DND-41 (cell line): ENCODE data around the gene SPSB3.

Experiments used
- ATAC-seq: fragments of 200-7000 bp; cut with Tn5 transposase; 3 replicates; pipeline ENCODE4 v1.9.1; 2021; ENCODE audit warnings: low read depth; ENCODE audit not compliant: insufficient read depth
- DNase-seq: peaks from one replicate; pipeline ENCODE4 v3.0.0-alpha.2; 2020
- H2AFZ ChIP-seq: 2 replicates; pipeline ENCODE4 v1.6.0; 2012; ENCODE audit warnings: low read depth, low read length
- H3K27ac ChIP-seq: 2 replicates; pipeline ENCODE4 v1.5.1; 2012; ENCODE audit warnings: low read length, inconsistent platforms
- H3K27me3 ChIP-seq: fragments of 200-600 bp; sonication (generic); 2 replicates; pipeline ENCODE4 v1.6.0; 2012; ENCODE audit warnings: low read length, mild to moderate bottlenecking, inconsistent platforms; ENCODE audit not compliant: insufficient read depth, poor library complexity
- H3K36me3 ChIP-seq: 2 replicates; pipeline ENCODE4 v1.5.1; 2012; ENCODE audit warnings: low read length, inconsistent platforms; ENCODE audit not compliant: insufficient read depth
- H3K4me1 ChIP-seq: 2 replicates; pipeline ENCODE4 v1.5.1; 2012; ENCODE audit warnings: mild to moderate bottlenecking, low read length; ENCODE audit not compliant: insufficient read depth
- H3K4me2 ChIP-seq: 2 replicates; pipeline ENCODE4 v1.6.0; 2012; ENCODE audit warnings: mild to moderate bottlenecking, moderate library complexity, low read length, inconsistent platforms; ENCODE audit not compliant: insufficient read depth
- H3K4me3 ChIP-seq, 2 experiments: fragments of 200-600 bp in 1 of 2; shearing (Covaris generic) in 1 of 2; 2 replicates each; pipeline ENCODE4 v1.5.1; 2012 to 2016; ENCODE audit warnings: inconsistent platforms in 2 of 2, low read length in 2 of 2, mild to moderate bottlenecking in 2 of 2, low read depth in 1 of 2, moderate library complexity in 1 of 2
- H3K79me2 ChIP-seq: 2 replicates; pipeline ENCODE4 v1.6.0; 2012; ENCODE audit warnings: low read length, inconsistent platforms; ENCODE audit not compliant: insufficient read depth
- H3K9ac ChIP-seq: 2 replicates; pipeline ENCODE4 v1.6.0; 2012; ENCODE audit warnings: low read depth, mild to moderate bottlenecking, inconsistent platforms, low read length, moderate library complexity
- H3K9me3 ChIP-seq: 2 replicates; pipeline ENCODE4 v1.5.1; 2012; ENCODE audit warnings: low read length, moderate library complexity, mild to moderate bottlenecking, inconsistent platforms; ENCODE audit not compliant: insufficient read depth, severe bottlenecking
- H4K20me1 ChIP-seq: 2 replicates; pipeline ENCODE4 v1.6.0; 2012; ENCODE audit warnings: low read length; ENCODE audit not compliant: insufficient read depth
- CTCF ChIP-seq: IDR thresholded peaks from 2 replicates; pipeline ENCODE4 v1.5.1; 2012; ENCODE audit warnings: borderline replicate concordance, low read length, moderate library complexity, mild to moderate bottlenecking; ENCODE audit not compliant: poor library complexity, severe bottlenecking; ENCODE audit errors: extremely low read depth
- EZH2 ChIP-seq: IDR thresholded peaks from 3 replicates; pipeline ENCODE4 v1.6.1; 2012; ENCODE audit warnings: borderline replicate concordance, low read depth, mild to moderate bottlenecking, moderate library complexity, low read length, inconsistent platforms; ENCODE audit not compliant: severe bottlenecking

The SPSB3 gene

GRCh38 chr16:1787056-1787321 is 4.6 kb upstream of the SPSB3 start:
- Histone ChIP-seq H3K36me3 (peaks cover 69% of the 10 kb centered on the region), H3K4me1 (peaks cover 25% of the 10 kb centered on the region), H3K9ac (no peak overlapping the region), H3K9me3 (no peaks in the 10 kb centered on the region), H3K4me2 (no peak overlapping the region), H3K27me3 (no peaks in the 10 kb centered on the region), H4K20me1 (peaks cover 81% of the 10 kb centered on the region), H3K79me2 (peaks cover 57% of the 10 kb centered on the region), H2AFZ (no peak overlapping the region), H3K27ac (no peak overlapping the region), H3K4me3 (no peak overlapping the region)
- TF ChIP-seq CTCF: no peak
- TF ChIP-seq EZH2: no peak
- ATAC-seq: no peak
- no peak for DNase-seq

- ATAC-seq: no peak
These were observed 4.1 kb upstream of the SPSB3 start for GRCh38 chr16:1786242-1787055.

GRCh38 chr16:1785846-1786170 is 3.4 kb upstream of the SPSB3 start:
- DNase-seq: no peak
- no peak overlapping the region for H3K4me2 ChIP-seq
- H3K9ac ChIP-seq: no peak overlapping the region
- peaks cover 36% of the 10 kb centered on the region for H3K4me1 ChIP-seq
- H3K36me3 ChIP-seq: peaks cover 67% of the 10 kb centered on the region
- peaks cover 68% of the 10 kb centered on the region for H3K79me2 ChIP-seq
- no peaks in the 10 kb centered on the region for H3K9me3 ChIP-seq
- H4K20me1 ChIP-seq: peaks cover 81% of the 10 kb centered on the region
- H2AFZ ChIP-seq: no peak overlapping the region
- TF ChIP-seq EZH2: no peak
- TF ChIP-seq CTCF: no peak
- no peak overlapping the region for H3K27ac ChIP-seq
- no peak overlapping the region for H3K4me3 ChIP-seq
- no peak for ATAC-seq
- H3K27me3 ChIP-seq: no peaks in the 10 kb centered on the region

More at GRCh38 chr16:1786242-1787055, 4.1 kb upstream of the SPSB3 start:
- H3K4me2 ChIP-seq: no peak overlapping the region
- peaks cover 69% of the 10 kb centered on the region for H3K36me3 ChIP-seq
- H3K4me3 ChIP-seq: no peak overlapping the region
- DNase-seq: no peak
- H3K27me3 ChIP-seq: no peaks in the 10 kb centered on the region
- no peak overlapping the region for H2AFZ ChIP-seq
- no peak overlapping the region for H3K27ac ChIP-seq
- no peak overlapping the region for H3K9ac ChIP-seq
- H3K9me3 ChIP-seq: no peaks in the 10 kb centered on the region
- peaks cover 62% of the 10 kb centered on the region for H3K79me2 ChIP-seq
- peaks cover 81% of the 10 kb centered on the region for H4K20me1 ChIP-seq
- TF ChIP-seq CTCF: peak; percentile 10
- no peak for TF ChIP-seq EZH2
- H3K4me1 ChIP-seq: peaks cover 30% of the 10 kb centered on the region
